AG08395 (cell line): ENCODE measurements around the gene OR6C68.
"Not testable (repeated sequence)": the region's sequence is repeated elsewhere in the genome, so short reads cannot be mapped to it uniquely, and the experiment has no call there.

ENCODE experiments used
- DNase-seq: peaks from one replicate; pipeline ENCODE4 v3.0.0; 2012; ENCODE audit warnings: mixed read lengths, low spot score

Gene OR6C68

GRCh38 chr12:55492078-55492477 lies at the start of gene OR6C68:
TSS of gene OR6C68 (plus strand) at chr12:55492378. CDS start at chr12:55492378, 0 bp downstream.
- DNase-seq = no peak

DNA sequence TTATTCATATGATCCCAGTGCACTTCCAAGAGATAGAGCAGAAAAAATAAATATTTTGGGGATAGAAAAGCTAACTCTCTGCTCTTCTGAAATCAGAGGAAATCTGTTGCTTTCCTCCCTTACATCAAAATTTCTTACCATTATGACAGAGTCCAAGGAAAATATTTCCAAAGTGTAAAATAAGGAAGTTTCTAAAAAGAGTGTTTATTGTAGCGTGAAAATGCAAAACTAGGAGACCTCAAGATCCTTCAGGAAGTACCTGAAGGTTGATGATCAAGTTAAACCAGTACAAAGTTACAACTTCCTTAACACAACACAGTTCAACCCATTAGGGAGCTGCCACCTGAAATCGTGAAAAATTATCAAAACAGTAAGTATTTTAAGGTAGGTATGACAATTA lies 48.4 kb upstream of the OR6C68 start, which contains the start of gene OR6C2:
OR6C2 (plus strand) TSS at position 301 of the 400 bp plus-strand sequence. CDS start 8,138 bp downstream, outside the sequence.
- no peak for DNase-seq

DNA sequence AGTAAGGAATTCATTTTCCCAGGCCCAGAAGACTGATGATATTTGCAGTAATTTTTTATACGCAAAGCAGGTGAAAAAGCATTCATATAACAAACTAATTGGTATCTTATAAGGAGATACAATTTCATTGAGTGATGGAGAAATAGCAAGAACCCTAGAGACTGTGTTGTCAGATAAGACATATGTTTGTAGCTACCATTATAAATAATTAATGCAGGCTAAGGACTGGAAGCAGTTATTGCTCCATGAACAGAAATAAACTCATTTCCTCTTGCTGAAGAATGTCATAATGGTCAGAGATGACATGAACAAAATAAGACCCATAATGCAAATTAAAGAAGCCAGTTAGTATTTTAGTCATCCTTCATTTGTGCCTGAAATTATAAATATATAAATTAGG lies 46.8 kb upstream of the OR6C68 start:
- DNase-seq = no peak

DNA sequence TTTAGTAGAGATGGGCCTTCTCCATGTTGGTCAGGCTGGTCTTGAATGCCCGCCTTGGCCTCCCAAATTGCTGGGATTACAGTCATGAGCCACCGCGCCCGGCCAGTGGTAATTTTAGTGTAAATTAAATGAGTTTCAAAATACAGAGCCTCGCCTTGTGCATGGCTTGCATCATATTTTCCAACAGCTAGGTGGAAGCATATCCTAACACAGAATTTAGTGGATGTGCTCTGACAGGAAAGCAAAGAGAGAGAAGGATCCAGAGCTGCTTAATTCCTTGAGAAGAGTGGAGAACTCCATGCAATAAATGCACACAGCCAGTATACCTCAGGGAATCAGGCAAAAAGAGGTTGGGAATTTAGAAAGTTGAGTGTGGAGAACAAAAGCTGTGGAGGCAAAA lies 45.9 kb upstream of the OR6C68 start:
- no peak for DNase-seq

- DNase-seq = no peak
Measured at GRCh38 chr12:55448825-55449224, 43.4 kb upstream of the OR6C68 start.

- DNase-seq = not testable (repeated sequence)
Measured at GRCh38 chr12:55464926-55465325, 27.3 kb upstream of the OR6C68 start.

GRCh38 chr12:55467836-55468235 lies 24.3 kb upstream of the OR6C68 start:
- DNase-seq = no peak

- DNase-seq = no peak
Measured at GRCh38 chr12:55469291-55469690, 22.9 kb upstream of the OR6C68 start.

DNA sequence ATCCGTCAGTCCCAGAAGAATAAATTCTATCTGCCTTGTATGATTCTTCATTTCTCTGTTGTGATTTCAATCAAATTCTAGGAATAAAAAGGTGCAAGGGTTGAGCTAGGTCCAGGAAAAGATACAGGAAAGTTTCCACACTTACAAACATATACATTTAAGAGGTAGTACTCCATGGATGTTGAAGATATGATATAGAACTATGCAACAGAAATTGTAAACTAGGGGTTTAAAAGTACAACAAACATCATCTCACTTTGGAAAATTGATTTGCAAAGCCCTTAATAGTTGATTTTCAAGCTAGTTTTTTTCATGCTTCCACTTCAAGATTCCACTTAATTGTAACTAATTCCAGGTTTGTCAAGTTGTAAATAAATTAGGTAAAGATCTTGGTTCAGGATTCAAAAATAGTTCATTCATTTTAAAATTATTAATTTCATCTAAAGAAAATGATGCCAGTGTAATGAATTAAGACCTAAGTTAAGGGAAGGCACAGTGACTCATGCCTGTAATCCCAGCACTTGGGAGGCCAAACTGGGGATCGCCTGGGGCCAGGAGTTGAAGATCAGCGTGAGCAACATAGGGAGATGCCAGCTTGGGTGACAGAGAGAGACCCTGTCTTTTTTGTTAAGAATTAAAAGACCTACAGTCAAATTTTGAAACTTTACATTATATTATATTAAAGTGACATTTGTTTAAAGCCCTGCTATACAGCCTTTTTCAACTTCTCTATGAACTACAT lies 21.9 kb upstream of the OR6C68 start, which contains the start of gene OR6C70:
OR6C70 (minus strand) TSS at position 51 of the 742 bp plus-strand sequence; CDS start at position 51, 0 bp downstream.
- no peak for DNase-seq

DNA sequence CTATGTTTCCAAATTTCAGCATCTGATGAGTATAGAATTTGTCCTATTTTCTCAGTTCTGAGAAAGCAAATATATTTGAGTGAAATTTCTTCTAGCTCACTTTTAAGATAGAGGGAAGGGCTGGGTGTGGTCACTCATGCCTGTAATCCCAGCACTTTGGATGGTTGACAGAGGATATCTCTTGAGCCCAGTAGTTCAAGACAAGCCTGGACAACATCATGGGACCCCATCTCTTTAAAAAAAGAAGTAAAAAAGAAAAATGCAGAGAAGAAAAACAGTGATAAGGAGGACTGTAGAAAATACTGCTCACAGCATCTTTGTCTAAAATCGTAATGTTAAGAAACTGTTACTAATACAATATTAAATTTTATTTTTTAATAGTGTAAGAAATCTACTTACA lies 19.9 kb upstream of the OR6C68 start:
- no peak for DNase-seq

DNA sequence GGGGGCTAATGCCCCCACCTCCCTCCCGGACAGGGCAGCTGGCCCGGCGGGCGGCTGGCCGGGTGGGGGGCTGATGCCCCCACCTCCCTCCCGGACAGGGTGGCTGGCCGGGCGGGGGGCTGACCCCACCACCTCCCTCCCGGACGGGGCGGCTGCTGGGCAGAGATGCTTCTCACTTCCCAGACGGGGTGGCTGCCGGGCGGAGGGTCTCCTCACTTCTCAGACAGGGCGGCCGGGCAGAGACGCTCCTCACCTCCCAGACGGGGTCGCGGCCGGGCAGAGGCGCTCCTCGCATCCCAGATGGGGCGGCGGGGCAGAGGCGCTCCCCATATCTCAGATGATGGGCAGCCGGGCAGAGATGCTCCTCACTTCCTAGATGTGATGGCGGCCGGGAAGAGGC lies 13.0 kb upstream of the OR6C68 start:
- DNase-seq = not testable (repeated sequence)

DNA sequence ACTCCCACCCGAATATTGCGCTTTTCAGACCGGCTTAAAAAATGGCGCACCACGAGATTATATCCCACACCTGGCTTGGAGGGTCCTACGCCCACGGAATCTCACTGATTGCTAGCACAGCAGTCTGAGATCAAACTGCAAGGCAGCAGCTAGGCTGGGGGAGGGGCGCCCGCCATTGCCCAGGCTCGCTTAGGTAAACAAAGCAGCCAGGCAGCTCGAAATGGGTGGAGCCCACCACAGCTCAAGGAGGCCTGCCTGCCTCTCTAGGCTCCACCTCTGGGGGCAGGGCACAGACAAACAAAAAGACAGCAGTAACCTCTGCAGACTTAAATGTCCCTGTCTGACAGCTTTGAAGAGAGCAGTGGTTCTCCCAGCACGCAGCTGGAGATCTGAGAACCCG lies 7.9 kb upstream of the OR6C68 start:
- DNase-seq = not testable (repeated sequence)

DNA sequence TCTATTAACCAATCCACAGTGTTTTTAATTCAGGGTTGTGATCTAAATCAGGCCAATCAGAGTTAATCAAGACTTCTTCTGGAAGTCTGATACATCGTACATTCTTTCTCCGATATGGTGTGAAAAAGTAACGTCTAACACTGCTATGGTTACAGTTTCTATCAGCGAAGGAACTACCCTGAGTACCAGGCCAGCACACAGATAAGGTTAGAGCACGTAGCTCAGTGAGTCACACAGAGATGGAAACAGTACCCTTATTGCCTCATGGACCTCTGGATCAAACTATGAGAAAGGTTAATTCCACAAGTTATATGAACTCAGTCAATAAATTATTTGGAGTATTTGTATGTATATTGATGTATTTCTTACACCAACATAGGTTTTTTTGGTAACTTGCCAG lies 3.3 kb downstream of the OR6C68 start:
- no peak for DNase-seq

DNA sequence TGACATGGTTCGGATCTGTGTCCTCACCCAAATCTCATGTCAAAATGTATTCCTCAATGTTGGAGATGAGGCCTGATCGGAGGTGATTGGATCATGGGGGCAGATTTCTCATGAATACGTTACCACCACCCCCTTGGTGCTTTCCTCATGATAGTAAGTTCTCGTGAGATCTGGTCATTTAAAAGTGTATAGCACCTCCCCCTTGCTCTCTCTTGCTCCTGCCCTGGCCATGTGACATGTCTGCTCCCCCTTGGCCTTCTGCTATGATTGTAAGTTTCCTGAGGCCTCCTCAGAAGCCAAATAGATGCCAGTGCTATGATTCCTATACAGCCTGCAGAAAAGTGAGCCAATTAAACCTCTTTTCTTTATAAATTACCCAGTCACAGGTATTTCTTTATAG lies 7.1 kb downstream of the OR6C68 start:
- no peak for DNase-seq

DNA sequence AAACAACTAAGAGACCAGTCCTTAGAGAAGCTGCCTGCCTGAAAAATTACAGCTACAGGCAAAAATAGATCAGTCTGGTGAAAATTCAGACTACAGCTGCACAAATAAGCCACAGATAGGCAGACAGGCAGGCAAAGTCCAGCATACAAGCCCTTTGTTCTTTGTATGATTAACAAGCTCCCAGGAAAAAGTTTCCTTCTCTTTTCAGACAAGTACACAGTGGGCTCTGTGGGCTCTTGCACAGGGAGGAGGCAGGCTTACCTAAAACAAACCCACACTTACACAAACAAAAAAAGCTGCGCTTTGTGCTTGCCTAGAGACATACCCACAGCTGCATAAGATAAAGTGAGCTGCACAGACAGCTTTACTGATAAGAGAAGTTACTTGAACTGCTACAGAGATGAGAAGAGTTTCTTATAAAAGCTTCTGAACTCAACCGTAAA lies 7.7 kb downstream of the OR6C68 start:
- no peak for DNase-seq

GRCh38 chr12:55501601-55502000 lies 9.4 kb downstream of the OR6C68 start:
- no peak for DNase-seq

DNA sequence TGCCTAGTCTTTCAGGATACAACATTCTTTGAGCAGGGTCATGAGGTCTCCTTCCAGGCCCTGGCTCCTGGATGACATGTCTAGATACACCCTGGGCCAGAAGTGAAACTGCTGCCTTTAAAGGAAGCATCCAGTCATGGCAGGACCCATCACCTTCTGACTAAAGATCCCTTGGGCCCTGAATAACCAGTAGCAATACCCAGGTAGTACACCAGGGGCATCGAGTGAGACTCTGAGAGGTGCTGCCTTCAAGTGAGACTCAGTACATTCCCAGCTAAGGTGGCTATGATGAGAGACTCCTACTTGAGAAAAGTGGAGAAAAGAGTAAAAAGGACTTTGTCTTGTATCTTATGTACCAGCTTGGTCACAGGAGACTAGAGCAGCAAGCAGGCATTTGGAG lies 23.5 kb downstream of the OR6C68 start:
- no peak for DNase-seq

GRCh38 chr12:55516391-55516790 lies 24.2 kb downstream of the OR6C68 start:
- no peak for DNase-seq
